Esophagus squamous epithelium (tissue), 5 donors: ENCODE measurements around the gene WASHC4. TPM values are rescaled to one million over a fixed set of nuclear protein-coding genes. Genes with fewer than 3 reads are reported as not detected.

ENCODE experiments used
- DNase-seq: peaks from one replicate; lab custom pipeline; 2025; lab: John Stamatoyannopoulos, UW
- H3K27ac ChIP-seq, 4 donors: fragments of 200-600 bp; sonication (generic); one replicate each; pipeline ENCODE4 v1.5.1; 2016 to 2019; ENCODE audit warnings: mild to moderate bottlenecking in 1 of 4
- H3K27me3 ChIP-seq, 4 donors: fragments of 200-600 bp; sonication (generic); 1 replicate in 3 of 4; 2 replicates in 1 of 4; pipeline versions ENCODE4 v1.5.1 to v1.6.0; 2017 to 2021; ENCODE audit warnings: antibody characterized with exemption in 1 of 4
- H3K36me3 ChIP-seq, 3 donors: fragments of 200-600 bp; sonication (generic); one replicate each; pipeline ENCODE4 v1.5.1; 2016 to 2019
- H3K4me1 ChIP-seq, 3 donors: fragments of 200-600 bp; sonication (generic); one replicate each; pipeline ENCODE4 v1.5.1; 2017 to 2019
- H3K4me3 ChIP-seq, 4 donors: fragments of 200-600 bp; sonication (generic); 1 replicate in 3 of 4; 2 replicates in 1 of 4; pipeline ENCODE4 v1.5.1; 2016 to 2019; ENCODE audit warnings: mild to moderate bottlenecking in 2 of 4, moderate library complexity in 1 of 4
- H3K9me3 ChIP-seq, 3 donors: fragments of 200-600 bp; sonication (generic); one replicate each; pipeline ENCODE4 v1.5.1; 2016 to 2019
- CTCF ChIP-seq, 6 experiments: fragments of 450-650 bp in 4 of 6; fragments of 200-600 bp in 2 of 6; sonication (generic) in 2 of 6; IDR thresholded peaks; one replicate each; pipeline ENCODE4 v1.5.1; 2016 to 2019; ENCODE audit warnings: antibody characterized with exemption in 6 of 6, mild to moderate bottlenecking in 4 of 6, moderate library complexity in 4 of 6
- POLR2A ChIP-seq, 4 donors: fragments of 450-650 bp; IDR thresholded peaks; one replicate each; pipeline ENCODE4 v1.6.1; 2017; ENCODE audit warnings: antibody characterized with exemption in 4 of 4, mild to moderate bottlenecking in 4 of 4, moderate library complexity in 3 of 4
- WGBS, 2 donors: methylation state at CpG; one replicate each; pipeline ENCODE4 v1.1.5; 2018; 5-methylcytosine and 5-hydroxymethylcytosine counted together
- intact Hi-C: fragments of 100-400 bp; cut with DNase I; formaldehyde crosslinking; loops from one replicate; pipeline ENCODE4 v1.15.0; 2022
- total RNA-seq, 4 donors: library from RNA; depleted of rRNA; stranded (reverse); fragments of >200 nt; gene quantifications; one replicate each; pipeline ENCODE4 v1.1.0, GENCODE V29; 2016
- donor health status: DM: yes; HTN: yes; CAD: no.

The WASHC4 gene
- total RNA-seq, 4 donors from 2014 or later, result 22.8 to 42.3 (median 36.8) TPM

- 81 to 87% methylated on average over 6 of the region's 6 CpGs for WGBS, 2 donors
- Histone ChIP-seq H3K36me3 (peaks cover 0 to 97% (median 8%) of the 10 kb centered on the region in 3 donors), H3K4me1 (no peaks in the 10 kb centered on the region), H3K4me3 (no peak overlapping the region), H3K27me3 (no peaks in the 10 kb centered on the region), H3K9me3 (no peaks in the 10 kb centered on the region), H3K27ac (no peak overlapping the region)
- no peak for DNase-seq
- intact Hi-C loops, result no loop called here
- TF ChIP-seq POLR2A (IDR thresholded peaks at IDR 0.05), result no peak
- no peak for TF ChIP-seq CTCF (IDR thresholded peaks at IDR 0.05)
These were observed 33.9 kb downstream of the WASHC4 start for GRCh38 chr12:105141320-105141922.

- H3K27me3 ChIP-seq, result no peaks in the 10 kb centered on the region
- no peak overlapping the region for H3K4me3 ChIP-seq
- TF ChIP-seq CTCF (IDR thresholded peaks at IDR 0.05) (no peak), POLR2A (IDR thresholded peaks at IDR 0.05) (no peak)
- H3K27ac ChIP-seq, result no peak overlapping the region
- 84 to 92% methylated on average over 3 of the region's 3 CpGs for WGBS, 2 donors
- DNase-seq, result no peak
- intact Hi-C loops, result no loop called here
- peaks cover 0 to 97% (median 11%) of the 10 kb centered on the region in 3 donors for H3K36me3 ChIP-seq
- no peaks in the 10 kb centered on the region for H3K9me3 ChIP-seq
- H3K4me1 ChIP-seq, result no peaks in the 10 kb centered on the region
These were observed 34.7 kb downstream of the WASHC4 start for GRCh38 chr12:105142259-105142658.

GRCh38 chr12:105156260-105156659 is 48.7 kb downstream of the WASHC4 start:
- H3K4me3 ChIP-seq, result no peak overlapping the region
- H3K4me1 ChIP-seq, result no peaks in the 10 kb centered on the region
- 90 to 91% methylated on average over 2 of the region's 2 CpGs for WGBS, 2 donors
- peaks cover 5 to 92% (median 9%) of the 10 kb centered on the region in 3 donors for H3K36me3 ChIP-seq
- H3K9me3 ChIP-seq, result no peaks in the 10 kb centered on the region
- no peak overlapping the region for H3K27ac ChIP-seq
- no peak for TF ChIP-seq CTCF (IDR thresholded peaks at IDR 0.05)
- no peak for TF ChIP-seq POLR2A (IDR thresholded peaks at IDR 0.05)
- DNase-seq, result no peak
- intact Hi-C loops, result no loop called here
- no peaks in the 10 kb centered on the region for H3K27me3 ChIP-seq

GRCh38 chr12:105157606-105158005 is 50.1 kb downstream of the WASHC4 start:
- 88 to 93% methylated on average over 3 of the region's 3 CpGs for WGBS, 2 donors
- no peaks in the 10 kb centered on the region for H3K27me3 ChIP-seq
- H3K9me3 ChIP-seq, result no peaks in the 10 kb centered on the region
- TF ChIP-seq CTCF (IDR thresholded peaks at IDR 0.05) (no peak), POLR2A (IDR thresholded peaks at IDR 0.05) (no peak)
- H3K27ac ChIP-seq, result no peak overlapping the region
- peaks cover 5 to 92% (median 16%) of the 10 kb centered on the region in 3 donors for H3K36me3 ChIP-seq
- H3K4me3 ChIP-seq, result no peak overlapping the region
- H3K4me1 ChIP-seq, result no peaks in the 10 kb centered on the region
- intact Hi-C loops, result no loop called here
- no peak for DNase-seq

- Histone ChIP-seq H3K4me1 (no peaks in the 10 kb centered on the region), H3K27me3 (no peaks in the 10 kb centered on the region), H3K27ac (no peak overlapping the region), H3K36me3 (peaks cover 14 to 92% (median 20%) of the 10 kb centered on the region in 3 donors), H3K4me3 (no peak overlapping the region), H3K9me3 (no peaks in the 10 kb centered on the region)
- TF ChIP-seq POLR2A (IDR thresholded peaks at IDR 0.05) (no peak), CTCF (IDR thresholded peaks at IDR 0.05) (no peak)
- DNase-seq, result no peak
- 83 to 94% methylated on average over 2 of the region's 2 CpGs for WGBS, 2 donors
- intact Hi-C loops, result no loop called here
These were observed 51.3 kb downstream of the WASHC4 start for GRCh38 chr12:105158876-105159275.
